Endodermal cell (in vitro differentiated cells): ENCODE data around the gene CD226. TPM values are rescaled to one million over a fixed set of nuclear protein-coding genes. Genes with fewer than 3 reads are reported as not detected.
"Not testable (repeated sequence)": the region's sequence is repeated elsewhere in the genome, so short reads cannot be mapped to it uniquely, and the experiment has no call there.

Source experiments
- DNase-seq: peaks from one replicate; pipeline ENCODE4 v3.0.0-alpha.2; 2017
- H3K27ac ChIP-seq: 2 replicates; pipeline ENCODE4 v1.5.1; 2013; ENCODE audit warnings: mild to moderate bottlenecking, low read depth, low read length, moderate library complexity
- H3K27me3 ChIP-seq: 2 replicates; pipeline ENCODE4 v1.6.1; 2013; ENCODE audit warnings: mild to moderate bottlenecking, low read length, moderate library complexity; ENCODE audit not compliant: insufficient read depth, control insufficient read depth, poor library complexity, severe bottlenecking
- H3K36me3 ChIP-seq: 2 replicates; pipeline ENCODE4 v1.7.0; 2013; ENCODE audit warnings: mild to moderate bottlenecking, low read length, moderate library complexity; ENCODE audit not compliant: control insufficient read depth, insufficient read depth
- H3K4me1 ChIP-seq: one replicate; pipeline ENCODE4 v1.7.0; 2013; ENCODE audit warnings: low read length; ENCODE audit not compliant: control insufficient read depth, insufficient read depth
- H3K4me3 ChIP-seq: 2 replicates; pipeline ENCODE4 v1.5.1; 2013; ENCODE audit warnings: mild to moderate bottlenecking, low read length, moderate library complexity
- H3K9ac ChIP-seq: 2 replicates; pipeline ENCODE4 v1.6.1; 2013; ENCODE audit warnings: mild to moderate bottlenecking, low read length, moderate library complexity; ENCODE audit not compliant: poor library complexity, severe bottlenecking; ENCODE audit errors: extremely low read depth
- H3K9me3 ChIP-seq: 2 replicates; pipeline ENCODE4 v1.6.1; 2013; ENCODE audit warnings: mild to moderate bottlenecking, low read length, moderate library complexity; ENCODE audit not compliant: control insufficient read depth
- H3K27ac Mint-ChIP-seq: 2 replicates; pipeline ENCODE4 v1.8.0; 2020; ENCODE audit warnings: mixed read lengths
- H3K27me3 Mint-ChIP-seq: 2 replicates; pipeline ENCODE4 v1.8.0; 2021; ENCODE audit warnings: mild to moderate bottlenecking, mixed read lengths; ENCODE audit not compliant: insufficient read depth
- H3K36me3 Mint-ChIP-seq: 2 replicates; pipeline ENCODE4 v1.8.0; 2020; ENCODE audit warnings: low read depth, mixed read lengths
- H3K4me1 Mint-ChIP-seq: 2 replicates; pipeline ENCODE4 v1.8.0; 2020; ENCODE audit warnings: mixed read lengths
- H3K4me3 Mint-ChIP-seq: 2 replicates; pipeline ENCODE4 v1.8.0; 2020; ENCODE audit warnings: mild to moderate bottlenecking, moderate library complexity, mixed read lengths
- H3K9me3 Mint-ChIP-seq: 2 replicates; pipeline ENCODE4 v1.8.0; 2020; ENCODE audit warnings: mild to moderate bottlenecking, mixed read lengths
- WGBS, 2 experiments: methylation state at CpG; one replicate each; pipeline versions ENCODE4 v1.1.5 to v1.1.7; 2013; ENCODE audit warnings: missing lambda C conversion rate in 2 of 2, mixed read lengths in 1 of 2; ENCODE audit not compliant: insufficient coverage in 1 of 2, insufficient read length in 1 of 2; 5-methylcytosine and 5-hydroxymethylcytosine counted together
- total RNA-seq, 2 donors: library from RNA; stranded (reverse); fragmentation: NEBNext Ultra II Directional in 1 of 2; extraction: Animal tissue kit (Norgen Biotek cat#: 25700) in 1 of 2; gene quantifications; 2 replicates in 1 of 2; 3 replicates in 1 of 2; pipeline ENCODE4 v1.2.1, GENCODE V29; 2021
- TF ChIP-seq, protein P1 (sequence below): fragments of 200-600 bp; sonication (generic); conservative IDR thresholded peaks from 2 replicates; pipeline ENCODE4 v1.5.0; 2021; ENCODE audit warnings: antibody characterized with exemption, mild to moderate bottlenecking

The CD226 gene
- total RNA-seq, 2 donors from 2014 or later, result 0.13 TPM; not detected in 1

DNA sequence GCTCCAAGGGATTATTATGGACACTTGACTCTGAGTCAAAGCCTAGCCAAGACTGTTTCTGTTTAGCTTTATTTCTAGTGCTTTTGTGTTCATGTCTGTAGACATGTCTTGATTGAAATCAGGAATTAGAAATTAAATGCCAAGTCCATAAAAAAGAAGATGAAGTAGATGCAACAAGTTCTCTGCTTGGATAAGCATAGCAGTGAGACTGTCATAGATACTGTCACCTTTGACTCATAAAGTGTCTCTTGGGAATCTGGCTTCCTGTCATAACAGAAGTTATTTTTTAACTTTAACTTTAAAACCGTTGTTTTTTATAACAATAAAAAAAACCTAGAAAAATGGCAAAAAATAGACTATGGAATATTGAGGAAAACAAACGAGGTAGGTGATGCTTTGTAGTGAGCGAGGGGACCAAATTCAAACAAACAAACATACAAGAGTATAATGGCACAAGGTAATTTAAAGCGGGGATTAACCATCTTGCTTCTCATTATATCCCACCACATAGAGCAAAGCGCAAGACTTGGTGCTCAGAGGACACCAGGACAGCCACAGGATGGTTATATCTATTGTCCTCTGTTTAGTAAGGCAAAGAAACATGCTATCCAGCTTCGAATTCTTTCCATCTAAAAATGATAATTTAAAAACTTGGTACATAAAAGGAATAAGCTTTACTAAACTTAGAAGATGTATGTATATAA, 64.6 kb downstream of the CD226 start:
- Histone ChIP-seq H3K9ac (no peak overlapping the region), H3K9me3 (peaks cover 11% of the 10 kb centered on the region), H3K4me3 (no peak overlapping the region), H3K27me3 (no peaks in the 10 kb centered on the region), H3K36me3 (no peaks in the 10 kb centered on the region), H3K4me1 (no peaks in the 10 kb centered on the region), H3K27ac (no peak overlapping the region)
- Mint-ChIP-seq H3K27me3 (no peaks in the 10 kb centered on the region), H3K4me3 (no peak overlapping the region), H3K9me3 (peaks cover 16% of the 10 kb centered on the region), H3K4me1 (peaks cover 3% of the 10 kb centered on the region), H3K27ac (no peak overlapping the region), H3K36me3 (no peaks in the 10 kb centered on the region)
- WGBS, 2 experiments, result 94% methylated on average over 5 of the region's 6 CpGs; no CpG with 5 or more reads in 1 of the 2 experiments
- TF ChIP-seq, protein P1, sequence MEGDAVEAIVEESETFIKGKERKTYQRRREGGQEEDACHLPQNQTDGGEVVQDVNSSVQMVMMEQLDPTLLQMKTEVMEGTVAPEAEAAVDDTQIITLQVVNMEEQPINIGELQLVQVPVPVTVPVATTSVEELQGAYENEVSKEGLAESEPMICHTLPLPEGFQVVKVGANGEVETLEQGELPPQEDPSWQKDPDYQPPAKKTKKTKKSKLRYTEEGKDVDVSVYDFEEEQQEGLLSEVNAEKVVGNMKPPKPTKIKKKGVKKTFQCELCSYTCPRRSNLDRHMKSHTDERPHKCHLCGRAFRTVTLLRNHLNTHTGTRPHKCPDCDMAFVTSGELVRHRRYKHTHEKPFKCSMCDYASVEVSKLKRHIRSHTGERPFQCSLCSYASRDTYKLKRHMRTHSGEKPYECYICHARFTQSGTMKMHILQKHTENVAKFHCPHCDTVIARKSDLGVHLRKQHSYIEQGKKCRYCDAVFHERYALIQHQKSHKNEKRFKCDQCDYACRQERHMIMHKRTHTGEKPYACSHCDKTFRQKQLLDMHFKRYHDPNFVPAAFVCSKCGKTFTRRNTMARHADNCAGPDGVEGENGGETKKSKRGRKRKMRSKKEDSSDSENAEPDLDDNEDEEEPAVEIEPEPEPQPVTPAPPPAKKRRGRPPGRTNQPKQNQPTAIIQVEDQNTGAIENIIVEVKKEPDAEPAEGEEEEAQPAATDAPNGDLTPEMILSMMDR, result no peak
- no peak for DNase-seq

DNA sequence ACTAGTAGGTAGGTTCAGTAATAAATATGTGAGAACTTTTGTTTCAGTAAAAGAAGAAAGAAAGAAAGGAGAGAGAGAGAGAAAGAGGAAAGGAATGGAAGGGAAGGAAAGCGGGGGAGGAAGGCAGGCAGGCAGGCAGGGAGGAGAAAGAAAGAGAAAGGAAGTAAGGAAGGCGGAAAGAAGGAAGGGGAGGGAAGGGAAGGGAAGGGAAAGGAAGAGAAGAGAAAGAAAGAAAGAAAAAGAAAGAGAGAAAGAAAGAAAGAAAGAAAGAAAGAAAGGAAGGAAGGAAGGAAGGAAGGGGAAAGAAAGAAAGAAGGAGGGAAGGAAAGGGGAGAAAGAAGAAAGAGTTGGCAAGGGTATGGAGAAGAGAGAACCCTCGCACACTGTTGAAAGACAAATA, 67.6 kb downstream of the CD226 start:
- DNase-seq, result no peak
- 97 to 100% methylated on average over 2 of the region's 3 CpGs for WGBS, 2 experiments
- Mint-ChIP-seq H3K27ac (peak overlapping the region; percentile 8), H3K27me3 (no peaks in the 10 kb centered on the region), H3K36me3 (no peaks in the 10 kb centered on the region), H3K4me1 (no peaks in the 10 kb centered on the region), H3K4me3 (no peak overlapping the region), H3K9me3 (peaks cover 18% of the 10 kb centered on the region)
- TF ChIP-seq, protein P1, result no peak
- Histone ChIP-seq H3K27ac (no peak overlapping the region), H3K9ac (no peak overlapping the region), H3K27me3 (no peaks in the 10 kb centered on the region), H3K4me1 (no peaks in the 10 kb centered on the region), H3K4me3 (no peak overlapping the region), H3K9me3 (peaks cover 11% of the 10 kb centered on the region), H3K36me3 (no peaks in the 10 kb centered on the region)

DNA sequence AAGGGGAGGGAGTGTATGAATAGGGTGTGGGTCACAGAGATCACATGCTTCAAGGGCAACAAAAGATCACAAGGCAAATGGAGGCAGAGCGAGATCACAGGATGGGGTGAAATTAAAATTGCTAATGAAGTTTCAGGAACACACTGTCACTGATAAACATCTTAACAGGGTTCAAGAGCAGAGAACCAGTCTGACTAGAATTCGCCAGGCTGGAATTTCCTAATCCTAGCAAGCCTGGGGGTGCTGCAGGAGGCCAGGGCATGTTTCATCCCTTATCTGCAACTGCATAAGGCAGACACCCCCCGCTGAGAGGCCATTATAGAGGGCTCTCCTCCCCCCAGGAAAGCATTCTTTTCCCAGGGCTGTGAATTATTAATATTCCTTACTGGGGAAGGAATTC, 68.6 kb downstream of the CD226 start:
- H3K4me3 ChIP-seq, H3K36me3 ChIP-seq, H3K4me1 ChIP-seq, H3K27me3 ChIP-seq, H3K27me3 Mint-ChIP-seq, H3K9ac ChIP-seq, H3K4me1 Mint-ChIP-seq, H3K36me3 Mint-ChIP-seq, H3K4me3 Mint-ChIP-seq: not testable (repeated sequence)
- DNase-seq, result peak; percentile 83
- H3K9me3 ChIP-seq, result peaks cover 11% of the 10 kb centered on the region
- Mint-ChIP-seq H3K9me3 (peaks cover 18% of the 10 kb centered on the region), H3K27ac (peak overlapping the region; percentile 38)
- 70% methylated on average over 3 of the region's 3 CpGs; no CpG with 5 or more reads in 1 of the 2 experiments for WGBS, 2 experiments
- peak overlapping the region; percentile 61 for H3K27ac ChIP-seq
